SK-N-SH treated with all-trans-retinoic acid at 6 μM for 48 hours (cell line): ENCODE results near the gene PERM1.

Source experiments
- ATAC-seq: fragments of 200-7000 bp; cut with Tn5 transposase; 3 replicates; pipeline ENCODE4 v1.9.1; 2020; ENCODE audit warnings: mild to moderate bottlenecking, moderate library complexity
- ARNTL ChIP-seq: fragments of 450-650 bp; formaldehyde crosslinking; IDR thresholded peaks from 2 replicates; pipeline ENCODE4 v1.5.0; 2020; ENCODE audit warnings: low read depth, mild to moderate bottlenecking, moderate library complexity, borderline replicate concordance
- BACH2 ChIP-seq: fragments of 250-450 bp; sonication (Bioruptor Pico); IDR thresholded peaks from 2 replicates; pipeline ENCODE4 v1.9.0; 2021; ENCODE audit warnings: mild to moderate bottlenecking, borderline replicate concordance
- CREB5 ChIP-seq: fragments of 250-450 bp; sonication (Bioruptor Pico); IDR thresholded peaks from 2 replicates; pipeline ENCODE4 v1.5.1; 2020; ENCODE audit warnings: low read depth, mild to moderate bottlenecking, moderate library complexity
- CSDC2 ChIP-seq: fragments of 250-450 bp; sonication (Bioruptor Pico); IDR thresholded peaks from 2 replicates; pipeline ENCODE4 v1.5.0; 2020; ENCODE audit warnings: mild to moderate bottlenecking, moderate library complexity
- ESRRG ChIP-seq: fragments of 250-450 bp; sonication (Bioruptor Pico); IDR thresholded peaks from 2 replicates; pipeline ENCODE4 v1.6.1; 2021; ENCODE audit warnings: mild to moderate bottlenecking
- ISL1 ChIP-seq: fragments of 250-450 bp; sonication (Bioruptor Pico); IDR thresholded peaks from 2 replicates; pipeline ENCODE4 v2.1.2; 2022; ENCODE audit warnings: mild to moderate bottlenecking, moderate library complexity
- OSR1 ChIP-seq: fragments of 250-450 bp; sonication (Bioruptor Pico); IDR thresholded peaks from 2 replicates; pipeline ENCODE4 v1.8.0; 2022; ENCODE audit warnings: moderate library complexity, mild to moderate bottlenecking, inconsistent platforms
- PPARA ChIP-seq: fragments of 250-450 bp; sonication (Bioruptor Pico); IDR thresholded peaks from 2 replicates; pipeline ENCODE4 v1.5.0; 2020; ENCODE audit warnings: mild to moderate bottlenecking, borderline replicate concordance
- RARB ChIP-seq: fragments of 250-450 bp; sonication (Bioruptor Pico); IDR thresholded peaks from 2 replicates; pipeline ENCODE4 v1.8.0; 2021; ENCODE audit warnings: mild to moderate bottlenecking, moderate library complexity
- SNAI2 ChIP-seq: fragments of 250-450 bp; sonication (Bioruptor Pico); IDR thresholded peaks from 2 replicates; pipeline ENCODE4 v1.5.0; 2020; ENCODE audit warnings: mild to moderate bottlenecking, moderate library complexity
- TOX ChIP-seq: fragments of 250-450 bp; sonication (Bioruptor Pico); IDR thresholded peaks from 2 replicates; pipeline ENCODE4 v1.8.0; 2021; ENCODE audit warnings: mild to moderate bottlenecking, moderate library complexity, borderline replicate concordance
- ZC3H10 ChIP-seq: fragments of 250-450 bp; sonication (Bioruptor Pico); IDR thresholded peaks from 2 replicates; pipeline ENCODE4 v1.5.1; 2021; ENCODE audit warnings: mild to moderate bottlenecking, moderate library complexity
- ZFP3 ChIP-seq: fragments of 250-450 bp; sonication (Bioruptor Pico); IDR thresholded peaks from 2 replicates; pipeline ENCODE4 v1.5.0; 2020; ENCODE audit warnings: mild to moderate bottlenecking, moderate library complexity
- ZFP30 ChIP-seq: fragments of 450-650 bp; formaldehyde crosslinking; IDR thresholded peaks from 2 replicates; pipeline ENCODE4 v1.5.0; 2022; ENCODE audit warnings: mild to moderate bottlenecking, moderate library complexity
- ZNF565 ChIP-seq: fragments of 450-650 bp; formaldehyde crosslinking; conservative IDR thresholded peaks from 2 replicates; pipeline ENCODE4 v1.5.0; 2020; ENCODE audit warnings: low read depth, mild to moderate bottlenecking, moderate library complexity
- ZNF70 ChIP-seq: fragments of 450-650 bp; formaldehyde crosslinking; IDR thresholded peaks from 2 replicates; pipeline ENCODE4 v1.5.0; 2020; ENCODE audit warnings: mild to moderate bottlenecking, moderate library complexity
- ZNF8 ChIP-seq: fragments of 450-650 bp; formaldehyde crosslinking; IDR thresholded peaks from 2 replicates; pipeline ENCODE4 v1.5.0; 2020; ENCODE audit warnings: mild to moderate bottlenecking, moderate library complexity
- TF ChIP-seq, protein P1 (sequence below): fragments of 250-450 bp; sonication (Bioruptor Pico); IDR thresholded peaks from 2 replicates; pipeline ENCODE4 v1.5.0; 2020; ENCODE audit warnings: mild to moderate bottlenecking, moderate library complexity
- TF ChIP-seq, protein P2 (sequence below): fragments of 250-450 bp; sonication (Bioruptor Pico); IDR thresholded peaks from 2 replicates; pipeline ENCODE4 v1.8.0; 2020; ENCODE audit warnings: mild to moderate bottlenecking, moderate library complexity, borderline replicate concordance
- TF ChIP-seq, protein P3 (sequence below): fragments of 250-450 bp; sonication (Bioruptor Pico); IDR thresholded peaks from 2 replicates; pipeline ENCODE4 v1.8.0; 2021; ENCODE audit warnings: low read depth, mild to moderate bottlenecking, moderate library complexity, borderline replicate concordance

Gene PERM1

DNA sequence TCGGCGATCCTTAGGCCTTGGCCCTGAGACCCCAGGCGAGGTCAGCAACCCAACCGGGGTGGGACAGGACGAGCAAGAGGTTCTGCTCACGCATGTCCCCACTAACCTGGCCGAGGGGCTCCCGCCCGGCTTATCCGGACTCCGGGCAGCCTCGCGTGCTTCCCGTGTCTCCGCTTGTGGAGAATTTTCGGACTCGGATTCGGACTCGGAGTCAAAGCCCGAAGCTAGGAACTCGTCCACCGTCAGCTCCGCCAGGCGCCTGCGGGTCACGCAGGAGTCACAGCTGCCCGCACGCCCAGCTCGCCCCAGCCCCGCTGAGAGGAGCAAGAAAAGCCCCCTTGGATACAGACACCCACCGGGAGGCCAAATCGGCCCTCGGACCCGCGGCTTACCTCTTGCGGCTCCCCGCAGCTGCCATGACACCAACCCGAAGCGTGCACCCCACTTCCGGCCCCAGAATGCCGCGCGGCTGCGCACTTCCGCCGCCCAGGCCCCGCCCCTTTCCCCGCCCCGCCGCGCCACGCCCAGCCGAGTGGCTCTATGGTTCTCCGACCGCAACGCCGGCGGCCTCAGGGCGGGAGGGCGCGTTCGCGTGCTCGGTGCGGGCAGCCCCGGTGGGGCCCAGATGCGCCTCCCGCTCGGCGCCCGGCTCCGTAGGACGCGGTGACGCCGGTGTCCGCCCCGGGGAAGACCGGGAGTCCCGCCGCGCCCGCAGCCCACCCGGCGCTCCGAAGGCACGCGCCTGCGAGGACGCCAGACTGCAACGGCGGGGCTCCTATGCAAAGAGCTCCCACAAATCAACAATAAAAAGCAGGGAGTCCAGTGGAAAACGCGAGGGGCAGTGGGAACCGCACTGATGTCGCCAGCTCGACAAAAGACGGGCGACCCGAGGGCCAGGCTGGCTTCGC lies 22.8 kb downstream of the PERM1 start, which contains the start of gene NOC2L:
Gene NOC2L (minus strand): TSS at position 434 of the 908 bp plus-strand sequence. CDS start 16 bp downstream, at position 418.
- TF ChIP-seq PPARA (no peak), TOX (CRISPR knock-in tag) (no peak), ISL1 (CRISPR knock-in tag) (no peak), ZNF565 (CRISPR knock-in tag) (no peak)
- TF ChIP-seq, all 23 proteins: peak for 0
- ATAC-seq = peak; percentile 91

DNA sequence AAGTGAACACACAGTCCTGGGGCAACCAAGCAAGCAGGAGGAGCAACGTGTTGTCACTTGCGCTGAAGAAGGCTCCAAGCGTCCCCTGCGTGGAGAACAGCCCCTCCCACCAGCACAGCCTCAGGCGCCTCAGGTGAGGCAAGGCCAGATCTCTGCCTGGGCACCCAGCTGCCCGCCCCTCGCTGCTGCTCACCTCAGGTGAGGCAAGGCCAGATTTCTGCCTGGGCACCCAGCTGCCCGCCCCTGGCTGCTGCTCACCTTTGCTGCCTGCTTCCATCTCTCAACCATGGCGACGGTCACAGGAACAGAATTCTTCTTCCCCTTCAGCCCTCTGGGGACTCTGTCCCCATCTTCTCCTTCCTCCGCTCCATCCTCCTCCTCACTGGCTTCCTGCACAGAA lies 25.3 kb downstream of the PERM1 start:
- no peak for ATAC-seq
- TF ChIP-seq BACH2 (CRISPR knock-in tag) (no peak), SNAI2 (CRISPR knock-in tag) (no peak), ESRRG (CRISPR knock-in tag) (no peak), ZNF70 (CRISPR knock-in tag) (no peak), TOX (CRISPR knock-in tag) (no peak), OSR1 (CRISPR knock-in tag) (no peak), ZC3H10 (CRISPR knock-in tag) (no peak), CREB5 (CRISPR knock-in tag) (no peak), ZFP3 (no peak), RARB (no peak), ZNF8 (no peak), ISL1 (CRISPR knock-in tag) (no peak), ARNTL (CRISPR knock-in tag) (no peak), ZFP30 (CRISPR knock-in tag) (no peak)
- TF ChIP-seq, protein P1, sequence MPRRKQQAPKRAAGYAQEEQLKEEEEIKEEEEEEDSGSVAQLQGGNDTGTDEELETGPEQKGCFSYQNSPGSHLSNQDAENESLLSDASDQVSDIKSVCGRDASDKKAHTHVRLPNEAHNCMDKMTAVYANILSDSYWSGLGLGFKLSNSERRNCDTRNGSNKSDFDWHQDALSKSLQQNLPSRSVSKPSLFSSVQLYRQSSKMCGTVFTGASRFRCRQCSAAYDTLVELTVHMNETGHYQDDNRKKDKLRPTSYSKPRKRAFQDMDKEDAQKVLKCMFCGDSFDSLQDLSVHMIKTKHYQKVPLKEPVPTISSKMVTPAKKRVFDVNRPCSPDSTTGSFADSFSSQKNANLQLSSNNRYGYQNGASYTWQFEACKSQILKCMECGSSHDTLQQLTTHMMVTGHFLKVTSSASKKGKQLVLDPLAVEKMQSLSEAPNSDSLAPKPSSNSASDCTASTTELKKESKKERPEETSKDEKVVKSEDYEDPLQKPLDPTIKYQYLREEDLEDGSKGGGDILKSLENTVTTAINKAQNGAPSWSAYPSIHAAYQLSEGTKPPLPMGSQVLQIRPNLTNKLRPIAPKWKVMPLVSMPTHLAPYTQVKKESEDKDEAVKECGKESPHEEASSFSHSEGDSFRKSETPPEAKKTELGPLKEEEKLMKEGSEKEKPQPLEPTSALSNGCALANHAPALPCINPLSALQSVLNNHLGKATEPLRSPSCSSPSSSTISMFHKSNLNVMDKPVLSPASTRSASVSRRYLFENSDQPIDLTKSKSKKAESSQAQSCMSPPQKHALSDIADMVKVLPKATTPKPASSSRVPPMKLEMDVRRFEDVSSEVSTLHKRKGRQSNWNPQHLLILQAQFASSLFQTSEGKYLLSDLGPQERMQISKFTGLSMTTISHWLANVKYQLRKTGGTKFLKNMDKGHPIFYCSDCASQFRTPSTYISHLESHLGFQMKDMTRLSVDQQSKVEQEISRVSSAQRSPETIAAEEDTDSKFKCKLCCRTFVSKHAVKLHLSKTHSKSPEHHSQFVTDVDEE (CRISPR knock-in tag) = no peak
- TF ChIP-seq, protein P2, sequence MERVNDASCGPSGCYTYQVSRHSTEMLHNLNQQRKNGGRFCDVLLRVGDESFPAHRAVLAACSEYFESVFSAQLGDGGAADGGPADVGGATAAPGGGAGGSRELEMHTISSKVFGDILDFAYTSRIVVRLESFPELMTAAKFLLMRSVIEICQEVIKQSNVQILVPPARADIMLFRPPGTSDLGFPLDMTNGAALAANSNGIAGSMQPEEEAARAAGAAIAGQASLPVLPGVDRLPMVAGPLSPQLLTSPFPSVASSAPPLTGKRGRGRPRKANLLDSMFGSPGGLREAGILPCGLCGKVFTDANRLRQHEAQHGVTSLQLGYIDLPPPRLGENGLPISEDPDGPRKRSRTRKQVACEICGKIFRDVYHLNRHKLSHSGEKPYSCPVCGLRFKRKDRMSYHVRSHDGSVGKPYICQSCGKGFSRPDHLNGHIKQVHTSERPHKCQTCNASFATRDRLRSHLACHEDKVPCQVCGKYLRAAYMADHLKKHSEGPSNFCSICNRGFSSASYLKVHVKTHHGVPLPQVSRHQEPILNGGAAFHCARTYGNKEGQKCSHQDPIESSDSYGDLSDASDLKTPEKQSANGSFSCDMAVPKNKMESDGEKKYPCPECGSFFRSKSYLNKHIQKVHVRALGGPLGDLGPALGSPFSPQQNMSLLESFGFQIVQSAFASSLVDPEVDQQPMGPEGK (CRISPR knock-in tag) = no peak
- TF ChIP-seq, protein P3, sequence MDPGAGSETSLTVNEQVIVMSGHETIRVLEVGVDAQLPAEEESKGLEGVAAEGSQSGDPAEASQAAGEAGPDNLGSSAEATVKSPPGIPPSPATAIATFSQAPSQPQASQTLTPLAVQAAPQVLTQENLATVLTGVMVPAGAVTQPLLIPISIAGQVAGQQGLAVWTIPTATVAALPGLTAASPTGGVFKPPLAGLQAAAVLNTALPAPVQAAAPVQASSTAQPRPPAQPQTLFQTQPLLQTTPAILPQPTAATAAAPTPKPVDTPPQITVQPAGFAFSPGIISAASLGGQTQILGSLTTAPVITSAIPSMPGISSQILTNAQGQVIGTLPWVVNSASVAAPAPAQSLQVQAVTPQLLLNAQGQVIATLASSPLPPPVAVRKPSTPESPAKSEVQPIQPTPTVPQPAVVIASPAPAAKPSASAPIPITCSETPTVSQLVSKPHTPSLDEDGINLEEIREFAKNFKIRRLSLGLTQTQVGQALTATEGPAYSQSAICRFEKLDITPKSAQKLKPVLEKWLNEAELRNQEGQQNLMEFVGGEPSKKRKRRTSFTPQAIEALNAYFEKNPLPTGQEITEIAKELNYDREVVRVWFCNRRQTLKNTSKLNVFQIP = no peak

GRCh38 chr1:955474-955873 lies 26.4 kb downstream of the PERM1 start:
- no peak for ATAC-seq
- TF ChIP-seq CSDC2 (CRISPR knock-in tag) = no peak
- no peak for TF ChIP-seq CREB5 (CRISPR knock-in tag)
- no peak for TF ChIP-seq PPARA
- no peak for TF ChIP-seq ISL1 (CRISPR knock-in tag)
